Posterior cingulate gyrus (tissue), 11 donors: ENCODE data around the gene THRAP3.

Source experiments
- DNase-seq, 10 donors: peaks; one replicate each; pipeline versions ENCODE4 v3.0.0 to v3.0.0-alpha.2; 2020 to 2021; ENCODE audit warnings: mixed read lengths in 3 of 10
- intact Hi-C: fragments of 100-400 bp; cut with DNase I; formaldehyde crosslinking; loops from one replicate; pipeline ENCODE4 v1.15.1; 2023

Gene THRAP3

DNA sequence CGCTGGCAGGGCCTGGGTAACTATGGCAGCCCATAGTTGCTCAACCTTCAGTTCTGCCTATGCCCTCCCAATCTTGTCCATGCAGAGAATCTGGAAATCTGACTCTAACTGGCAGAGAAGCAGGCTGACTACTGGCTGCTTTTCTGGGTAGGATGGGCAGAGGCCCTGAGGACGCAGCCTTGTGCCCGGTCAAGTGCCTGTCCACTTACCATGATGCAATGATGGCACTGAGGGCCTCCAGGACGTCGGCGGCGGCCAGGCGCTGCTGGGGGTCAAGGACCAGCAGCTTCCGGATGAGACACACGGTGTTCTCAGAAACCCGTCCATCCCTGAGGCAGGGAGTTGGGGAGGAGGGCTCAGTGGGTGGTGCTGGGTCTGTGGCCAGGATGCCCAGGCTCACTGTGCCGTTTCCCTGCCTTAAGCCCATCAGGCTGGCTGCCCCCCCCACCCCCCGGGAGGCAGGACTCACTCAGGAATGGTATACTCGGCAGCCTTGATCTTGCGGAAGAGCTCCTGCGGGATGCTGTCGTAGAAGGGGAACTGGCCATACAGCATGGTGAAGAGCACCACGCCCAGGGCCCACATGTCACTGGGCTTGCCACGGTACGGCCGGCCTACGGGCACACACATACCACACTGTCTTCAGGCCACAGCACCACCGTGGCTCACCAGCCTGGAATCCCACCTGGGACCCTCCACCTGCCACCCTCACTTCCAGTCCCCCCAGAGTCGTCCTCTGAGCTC lies 119.6 kb downstream of the THRAP3 start:
- intact Hi-C loops, result no loop called here
- no peak for DNase-seq

DNA sequence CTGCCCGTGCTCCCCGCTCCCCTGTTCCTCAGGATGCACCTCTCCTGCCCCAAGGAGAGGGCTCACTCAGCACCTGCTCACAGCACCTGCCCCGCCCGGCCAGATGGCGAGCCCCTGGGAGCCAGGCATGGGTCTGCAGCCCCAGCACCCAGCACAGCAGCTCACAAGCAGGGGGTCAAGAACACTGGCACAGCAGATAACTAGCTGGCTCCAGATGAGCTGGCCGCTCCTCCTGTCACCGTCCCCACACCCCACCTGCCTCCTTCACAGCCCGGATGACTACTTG lies 120.1 kb downstream of the THRAP3 start:
- peak in 1 of 10 donors; percentile 78 for DNase-seq
- intact Hi-C loops, result no loop called here

- no peak for DNase-seq
- intact Hi-C loops, result no loop called here
These were observed 121.1 kb downstream of the THRAP3 start for GRCh38 chr1:36345353-36345752.

DNA sequence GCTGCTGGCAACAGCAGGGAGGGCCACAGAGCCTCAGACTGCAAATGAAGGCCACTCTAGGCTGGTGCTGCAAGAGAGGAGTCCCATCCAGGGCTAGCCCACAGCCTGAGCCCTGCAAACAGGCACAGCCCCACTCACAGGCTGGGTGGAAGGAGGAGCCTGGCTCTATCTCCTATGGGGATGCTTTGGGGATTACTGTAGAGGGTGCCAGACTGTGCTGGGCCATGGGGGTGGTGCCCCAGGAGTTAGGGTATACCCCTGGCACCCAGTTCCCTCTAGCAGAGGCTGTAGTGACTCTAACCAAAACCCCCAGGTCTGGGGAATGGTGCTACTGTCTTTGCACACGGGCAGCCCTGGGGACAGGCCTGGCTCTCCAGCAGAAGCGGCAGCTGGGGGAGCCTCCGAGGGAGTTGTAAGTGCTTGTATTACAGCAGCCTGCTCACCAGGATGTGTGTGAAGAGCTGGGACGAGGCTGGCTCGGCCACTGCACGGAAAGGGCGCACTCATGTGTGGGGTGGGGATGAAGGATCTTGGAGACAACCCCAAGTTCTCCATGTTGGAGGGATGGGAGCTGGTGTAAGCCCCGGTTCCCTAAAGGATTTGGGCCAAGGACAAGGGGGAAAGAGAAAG lies 122.6 kb downstream of the THRAP3 start:
- no peak for DNase-seq
- intact Hi-C loops, result no loop called here

- no peak for DNase-seq
- intact Hi-C loops, result no loop called here
These were observed 125.0 kb downstream of the THRAP3 start for GRCh38 chr1:36349241-36349671.

DNA sequence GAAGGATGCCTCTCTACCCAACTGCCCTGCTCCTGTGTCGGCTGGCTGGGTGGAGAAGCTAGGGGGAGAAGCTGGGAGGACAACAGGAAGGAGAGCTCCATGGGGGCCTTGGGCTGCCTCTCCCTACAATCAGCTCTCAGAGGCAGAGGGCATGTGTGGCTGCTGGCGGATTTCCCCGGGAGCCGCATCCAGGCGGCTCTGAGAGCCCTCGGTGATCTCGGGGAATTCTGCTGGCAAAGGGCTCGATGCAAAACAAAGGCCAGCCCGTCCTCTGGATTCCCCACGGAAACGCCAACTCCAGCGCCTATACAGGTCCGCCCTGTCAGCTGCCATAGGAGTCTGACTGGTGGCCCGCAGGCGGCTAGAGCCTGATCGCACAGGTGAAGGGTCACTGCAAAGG lies 125.6 kb downstream of the THRAP3 start:
- intact Hi-C loops, result no loop called here
- DNase-seq, result peak in 1 of 10 donors; percentile 37

GRCh38 chr1:36350659-36351226 lies 126.5 kb downstream of the THRAP3 start:
- peak in 2 of 10 donors; percentile 85 to 89 for DNase-seq
- intact Hi-C loops, result no loop called here

- intact Hi-C loops, result no loop called here
- DNase-seq, result peak in 1 of 10 donors; percentile 23
These were observed 127.2 kb downstream of the THRAP3 start for GRCh38 chr1:36351227-36351977.

DNA sequence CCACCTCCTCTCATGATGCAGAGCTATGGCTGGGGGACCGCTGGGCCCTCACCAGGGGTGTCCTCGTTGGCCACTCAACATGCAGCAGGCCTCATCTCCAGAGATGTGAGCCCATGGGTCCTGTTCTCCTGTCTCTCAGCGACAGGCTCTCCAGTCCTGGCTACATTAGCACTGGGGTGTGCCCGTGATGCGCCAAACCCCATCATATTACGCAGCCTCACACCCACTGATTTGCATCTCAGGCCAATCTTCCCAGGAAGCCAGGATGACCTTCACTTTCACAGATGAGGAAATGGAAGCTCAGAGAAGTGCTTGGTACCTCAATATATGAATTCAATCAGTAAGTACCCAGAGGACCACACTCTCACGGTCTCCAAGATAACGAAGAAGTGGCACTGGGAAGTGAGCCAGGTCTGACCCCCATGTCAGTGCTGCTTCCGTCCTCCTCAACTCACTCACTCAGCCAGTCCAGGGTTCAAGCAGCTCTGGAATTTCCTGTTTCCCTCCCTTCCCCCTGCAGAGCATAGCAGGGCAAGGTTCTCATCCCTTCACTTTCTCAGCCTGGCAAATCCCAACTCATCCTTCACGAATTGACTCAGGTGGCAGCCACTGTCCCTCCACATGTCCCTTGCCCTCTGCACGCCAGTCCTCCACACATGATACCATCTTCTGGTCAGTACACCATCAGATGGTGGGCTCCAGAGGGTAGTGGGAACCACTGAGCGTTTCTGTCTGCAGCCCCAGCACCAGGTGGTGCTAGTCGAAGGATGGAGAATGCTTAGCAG lies 128.1 kb downstream of the THRAP3 start:
- intact Hi-C loops, result no loop called here
- no peak for DNase-seq

- DNase-seq, result no peak
- intact Hi-C loops, result no loop called here
These were observed 129.0 kb downstream of the THRAP3 start for GRCh38 chr1:36352910-36353878.

DNA sequence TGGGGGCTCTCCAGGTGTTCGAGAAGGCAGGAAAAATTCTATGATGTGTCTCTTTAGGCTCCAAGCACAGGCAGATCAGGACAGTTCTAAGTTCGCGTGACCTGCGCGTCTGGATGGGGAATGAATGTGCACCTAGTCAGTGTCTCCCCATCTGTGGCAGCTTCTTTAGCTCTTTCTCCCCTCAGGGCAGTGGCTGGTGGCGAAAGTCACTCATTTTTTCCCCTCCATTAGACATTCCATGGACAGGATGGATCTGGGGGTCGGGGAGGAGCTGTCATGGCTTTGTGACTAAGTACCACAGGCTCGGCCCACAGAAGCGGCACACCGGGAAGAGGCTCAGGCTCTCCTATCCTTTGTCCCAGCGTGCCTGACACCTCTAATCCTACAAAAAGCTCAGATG lies 130.2 kb downstream of the THRAP3 start:
- DNase-seq, result no peak
- intact Hi-C loops, result no loop called here
